WTC11 (cell line): Measurements from ENCODE around the gene ADCYAP1R1. TPM values are rescaled to one million over a fixed set of nuclear protein-coding genes. Genes with fewer than 3 reads are reported as not detected.

Source experiments
- ATAC-seq: fragments of 200-7000 bp; cut with Tn5 transposase; 2 replicates; pipeline ENCODE4 v1.10.0; 2021; ENCODE audit warnings: mild to moderate bottlenecking, moderate library complexity
- CTCF ChIA-PET: fragments of 300-600 bp; sonication (Branson Sonifier 250); formaldehyde crosslinking; loops from one replicate; lab custom pipeline; 2021; ENCODE audit warnings: antibody characterized with exemption; lab: Charles Lee
- POLR2A ChIA-PET: fragments of 350-600 bp; sonication (Branson Sonifier 250); formaldehyde crosslinking; loops from one replicate; lab custom pipeline; 2021; ENCODE audit warnings: antibody characterized with exemption; lab: Charles Lee
- DNase-seq: peaks from one replicate; pipeline ENCODE4 v3.0.0; 2021; ENCODE audit warnings: low spot score
- H3K27ac Mint-ChIP-seq: 2 replicates; pipeline ENCODE4 v1.8.0; 2021; ENCODE audit warnings: mixed read lengths
- H3K27me3 Mint-ChIP-seq: 2 replicates; pipeline ENCODE4 v1.8.0; 2021; ENCODE audit warnings: low read depth, mild to moderate bottlenecking, moderate library complexity, mixed read lengths
- H3K36me3 Mint-ChIP-seq: 2 replicates; pipeline ENCODE4 v1.8.0; 2021; ENCODE audit warnings: mixed read lengths
- H3K4me1 Mint-ChIP-seq: 2 replicates; pipeline ENCODE4 v1.8.0; 2022; ENCODE audit warnings: mixed read lengths
- H3K4me3 Mint-ChIP-seq: 2 replicates; pipeline ENCODE4 v1.8.0; 2021; ENCODE audit warnings: mild to moderate bottlenecking, moderate library complexity, mixed read lengths
- H3K9me3 Mint-ChIP-seq: 2 replicates; pipeline ENCODE4 v1.8.0; 2021; ENCODE audit warnings: mixed read lengths
- AFF4 ChIP-seq: sonication (generic); formaldehyde crosslinking; IDR thresholded peaks from 2 replicates; pipeline ENCODE4 v1.8.1; 2023; ENCODE audit warnings: mild to moderate bottlenecking, missing genetic modification reagents, borderline replicate concordance
- AR ChIP-seq: fragments of 250-450 bp; sonication (Bioruptor Pico); IDR thresholded peaks from 2 replicates; pipeline ENCODE4 v1.9.0; 2021; ENCODE audit warnings: mild to moderate bottlenecking
- ARID4B ChIP-seq: sonication (generic); formaldehyde crosslinking; IDR thresholded peaks from 2 replicates; pipeline ENCODE4 v1.8.0; 2023; ENCODE audit warnings: missing genetic modification reagents, mild to moderate bottlenecking, borderline replicate concordance
- CREB1 ChIP-seq: sonication (generic); formaldehyde crosslinking; IDR thresholded peaks from 2 replicates; pipeline ENCODE4 v1.8.0; 2023; ENCODE audit warnings: mild to moderate bottlenecking, missing genetic modification reagents
- CTCF ChIP-seq: fragments of 200-600 bp; IDR thresholded peaks from 2 replicates; pipeline ENCODE4 v1.8.0; 2022; ENCODE audit warnings: antibody characterized with exemption
- E2F1 ChIP-seq: sonication (generic); formaldehyde crosslinking; IDR thresholded peaks from 2 replicates; pipeline ENCODE4 v1.8.0; 2022; ENCODE audit warnings: mild to moderate bottlenecking, missing genetic modification reagents
- ETV6 ChIP-seq: sonication (generic); formaldehyde crosslinking; IDR thresholded peaks from 2 replicates; pipeline ENCODE4 v1.8.1; 2022; ENCODE audit warnings: mild to moderate bottlenecking, missing genetic modification reagents
- FOXP4 ChIP-seq: sonication (generic); formaldehyde crosslinking; IDR thresholded peaks from 2 replicates; pipeline ENCODE4 v1.8.0; 2022; ENCODE audit warnings: mild to moderate bottlenecking, missing genetic modification reagents
- SMAD4 ChIP-seq: sonication (generic); formaldehyde crosslinking; IDR thresholded peaks from 2 replicates; pipeline ENCODE4 v1.8.0; 2022; ENCODE audit warnings: mild to moderate bottlenecking, missing genetic modification reagents
- ZNF263 ChIP-seq: sonication (generic); formaldehyde crosslinking; IDR thresholded peaks from 2 replicates; pipeline ENCODE4 v1.8.1; 2022; ENCODE audit warnings: low read depth, mild to moderate bottlenecking, moderate library complexity, missing genetic modification reagents
- ZNF532 ChIP-seq: fragments of 250-450 bp; sonication (Bioruptor Pico); IDR thresholded peaks from 2 replicates; pipeline ENCODE4 v1.9.0; 2021; ENCODE audit warnings: mild to moderate bottlenecking, borderline replicate concordance
- total RNA-seq: library from RNA; stranded (reverse); gene quantifications from 3 replicates; pipeline ENCODE4 v1.2.3, GENCODE V29; 2021

ADCYAP1R1 gene
- total RNA-seq, 1 experiment from 2014 or later = 9.9 TPM

- H3K36me3 Mint-ChIP-seq = no peaks in the 10 kb centered on the region
- DNase-seq (no peak), ATAC-seq (no peak)
- H3K4me3 Mint-ChIP-seq = no peak overlapping the region
- H3K27ac Mint-ChIP-seq = no peak overlapping the region
- no peak for TF ChIP-seq E2F1 (CRISPR knock-in tag)
- TF ChIP-seq CREB1 (CRISPR knock-in tag) = no peak
- TF ChIP-seq ETV6 (CRISPR knock-in tag) = no peak
- TF ChIP-seq AFF4 (CRISPR knock-in tag) = no peak
- no peak for TF ChIP-seq SMAD4 (CRISPR knock-in tag)
- no peak for TF ChIP-seq ZNF532 (CRISPR knock-in tag)
- H3K4me1 Mint-ChIP-seq = no peaks in the 10 kb centered on the region
- ChIA-PET CTCF (interaction anchor here (1.2 to 2.5 kb wide), 5 partner anchors 21 to 163 kb away, joined by 3 to 14 read pairs (median 7); no protein-coding TSS in a partner anchor), POLR2A (no interaction called here)
- H3K27me3 Mint-ChIP-seq = no peaks in the 10 kb centered on the region
- no peaks in the 10 kb centered on the region for H3K9me3 Mint-ChIP-seq
These were observed 49.4 kb downstream of the ADCYAP1R1 start for GRCh38 chr7:31101544-31101943.

- DNase-seq = no peak
- POLR2A ChIA-PET = no interaction called here
- H3K4me3 Mint-ChIP-seq = no peak overlapping the region
- H3K27me3 Mint-ChIP-seq = no peaks in the 10 kb centered on the region
- no peak for ATAC-seq
- H3K27ac Mint-ChIP-seq = no peak overlapping the region
- H3K4me1 Mint-ChIP-seq = no peaks in the 10 kb centered on the region
- CTCF ChIA-PET = interaction anchor here (1.2 to 2.5 kb wide), 6 partner anchors 20 to 164 kb away, joined by 3 to 14 read pairs (median 8); no protein-coding TSS in a partner anchor
- no peaks in the 10 kb centered on the region for H3K36me3 Mint-ChIP-seq
- no peaks in the 10 kb centered on the region for H3K9me3 Mint-ChIP-seq
- TF ChIP-seq CTCF (no peak), ZNF263 (CRISPR knock-in tag) (no peak), ARID4B (no peak), AR (CRISPR knock-in tag) (no peak), FOXP4 (no peak)
These were observed 50.3 kb downstream of the ADCYAP1R1 start for GRCh38 chr7:31102151-31102972.
